Suprapubic skin (tissue), 4 donors: Measurements from ENCODE around the gene ULBP2. TPM values are rescaled to one million over a fixed set of nuclear protein-coding genes. Genes with fewer than 3 reads are reported as not detected.

ENCODE experiments used
- DNase-seq, 2 donors: peaks; one replicate each; pipeline ENCODE4 v3.0.0-alpha.2; 2019; ENCODE audit warnings: low spot score in 2 of 2
- H3K27ac ChIP-seq: fragments of 200-600 bp; sonication (generic); one replicate; pipeline ENCODE4 v1.5.1; 2019
- H3K27me3 ChIP-seq: fragments of 200-600 bp; sonication (generic); one replicate; pipeline ENCODE4 v1.5.1; 2019
- H3K36me3 ChIP-seq: fragments of 200-600 bp; sonication (generic); one replicate; pipeline ENCODE4 v1.5.1; 2019
- H3K4me1 ChIP-seq: fragments of 200-600 bp; sonication (generic); one replicate; pipeline ENCODE4 v1.5.1; 2019
- H3K4me3 ChIP-seq: fragments of 200-600 bp; sonication (generic); one replicate; pipeline ENCODE4 v1.5.1; 2019; ENCODE audit warnings: mild to moderate bottlenecking
- H3K9me3 ChIP-seq: fragments of 200-600 bp; sonication (generic); one replicate; pipeline ENCODE4 v1.5.1; 2019
- CTCF ChIP-seq, 2 donors: fragments of 200-600 bp in 1 of 2; fragments of 450-650 bp in 1 of 2; sonication (generic) in 1 of 2; IDR thresholded peaks; one replicate each; pipeline ENCODE4 v1.5.1; 2016 to 2019; ENCODE audit warnings: antibody characterized with exemption in 2 of 2, mild to moderate bottlenecking in 1 of 2, moderate library complexity in 1 of 2
- EP300 ChIP-seq: sonication (generic); formaldehyde crosslinking; IDR thresholded peaks from one replicate; pipeline ENCODE4 v1.6.1; 2017; ENCODE audit warnings: antibody characterized with exemption
- POLR2A ChIP-seq, 2 donors: fragments of 450-650 bp; IDR thresholded peaks; one replicate each; pipeline ENCODE4 v1.6.1; 2017; ENCODE audit warnings: antibody characterized with exemption in 2 of 2, mild to moderate bottlenecking in 2 of 2, moderate library complexity in 2 of 2
- POLR2AphosphoS5 ChIP-seq, 3 donors: sonication (generic); formaldehyde crosslinking; IDR thresholded peaks; one replicate each; pipeline ENCODE4 v1.6.1; 2017; ENCODE audit warnings: antibody characterized with exemption in 3 of 3
- WGBS: methylation state at CpG from one replicate; pipeline ENCODE4 v1.1.5; 2018; 5-methylcytosine and 5-hydroxymethylcytosine counted together
- total RNA-seq, 4 donors: library from RNA; depleted of rRNA; stranded (reverse); fragments of >200 nt; gene quantifications; one replicate each; pipeline ENCODE4 v1.1.0, GENCODE V29; 2016

ULBP2 gene
- total RNA-seq, 4 donors from 2014 or later, result 0.76 to 0.95 TPM; not detected in 2

GRCh38 chr6:149931501-149931900, 10.3 kb upstream of the ULBP2 start:
- peak in 1 of 2 donors; percentile 52 for DNase-seq
- TF ChIP-seq CTCF (IDR thresholded peaks at IDR 0.05) (no peak), POLR2AphosphoS5 (IDR thresholded peaks at IDR 0.05) (no peak), POLR2A (IDR thresholded peaks at IDR 0.05) (no peak), EP300 (no peak)
- Histone ChIP-seq H3K27ac (no peak overlapping the region), H3K4me1 (peaks cover 1% of the 10 kb centered on the region), H3K9me3 (no peaks in the 10 kb centered on the region), H3K4me3 (no peak overlapping the region), H3K36me3 (no peaks in the 10 kb centered on the region), H3K27me3 (peaks cover 81% of the 10 kb centered on the region)
- WGBS, result 80% methylated on average over 6 of the region's 6 CpGs

DNA sequence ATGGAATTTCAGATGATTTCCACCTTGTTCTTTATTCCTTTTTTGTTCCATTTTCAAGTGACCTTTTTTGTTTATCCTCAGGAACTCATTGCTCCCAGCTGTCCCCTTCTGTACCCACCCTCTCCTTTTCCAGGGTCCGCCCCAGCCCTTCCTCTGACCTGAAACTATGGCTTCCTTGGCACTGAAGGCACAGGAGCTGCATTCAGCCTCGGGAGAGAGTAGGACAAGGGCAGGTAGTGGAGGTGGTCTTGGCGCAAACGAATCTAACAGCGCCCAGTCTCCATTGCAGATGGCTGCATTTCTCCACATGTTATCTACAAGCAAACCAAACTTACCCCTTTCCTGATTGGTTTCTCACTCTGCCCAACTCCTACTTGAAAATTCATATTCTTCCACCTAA, 8.8 kb upstream of the ULBP2 start:
- TF ChIP-seq POLR2A (IDR thresholded peaks at IDR 0.05) (no peak), POLR2AphosphoS5 (IDR thresholded peaks at IDR 0.05) (no peak)
- peak in 1 of 2 donors; percentile 59 for DNase-seq
- WGBS, result 64% methylated on average over 5 of the region's 5 CpGs

GRCh38 chr6:149933461-149933860, 8.4 kb upstream of the ULBP2 start:
- WGBS, result 45% methylated on average over 3 of the region's 3 CpGs
- Histone ChIP-seq H3K36me3 (no peaks in the 10 kb centered on the region), H3K27ac (no peak overlapping the region), H3K4me1 (peaks cover 5% of the 10 kb centered on the region), H3K4me3 (no peak overlapping the region), H3K9me3 (no peaks in the 10 kb centered on the region), H3K27me3 (peaks cover 97% of the 10 kb centered on the region)
- TF ChIP-seq POLR2AphosphoS5 (IDR thresholded peaks at IDR 0.05), result no peak
- TF ChIP-seq POLR2A (IDR thresholded peaks at IDR 0.05), result no peak
- TF ChIP-seq CTCF (IDR thresholded peaks at IDR 0.05), result no peak
- no peak for TF ChIP-seq EP300
- DNase-seq, result peak in 1 of 2 donors; percentile 43

More for the DNA sequence above, 8.8 kb upstream of the ULBP2 start:
- no peaks in the 10 kb centered on the region for H3K36me3 ChIP-seq
- H3K27ac ChIP-seq, result no peak overlapping the region
- peaks cover 93% of the 10 kb centered on the region for H3K27me3 ChIP-seq
- peaks cover under 1% of the 10 kb centered on the region for H3K4me1 ChIP-seq
- no peak overlapping the region for H3K4me3 ChIP-seq
- H3K9me3 ChIP-seq, result no peaks in the 10 kb centered on the region

GRCh38 chr6:149934249-149935156, 7.3 kb upstream of the ULBP2 start:
- DNase-seq, result peak in 1 of 2 donors; percentile 83
- Histone ChIP-seq H3K27me3 (peaks cover 97% of the 10 kb centered on the region), H3K4me3 (no peak overlapping the region), H3K36me3 (no peaks in the 10 kb centered on the region), H3K9me3 (no peaks in the 10 kb centered on the region), H3K27ac (no peak overlapping the region), H3K4me1 (peaks cover 13% of the 10 kb centered on the region)
- TF ChIP-seq EP300 (no peak), POLR2A (IDR thresholded peaks at IDR 0.05) (no peak), POLR2AphosphoS5 (IDR thresholded peaks at IDR 0.05) (no peak), CTCF (IDR thresholded peaks at IDR 0.05) (peak; percentile 75 to 91)
- WGBS, result 39% methylated on average over 11 of the region's 11 CpGs

GRCh38 chr6:149935246-149935645, 6.6 kb upstream of the ULBP2 start:
- H3K9me3 ChIP-seq, result no peaks in the 10 kb centered on the region
- H3K4me3 ChIP-seq, result no peak overlapping the region
- H3K4me1 ChIP-seq, result peaks cover 13% of the 10 kb centered on the region
- H3K36me3 ChIP-seq, result no peaks in the 10 kb centered on the region
- TF ChIP-seq POLR2AphosphoS5 (IDR thresholded peaks at IDR 0.05) (no peak), POLR2A (IDR thresholded peaks at IDR 0.05) (no peak), CTCF (IDR thresholded peaks at IDR 0.05) (no peak), EP300 (no peak)
- WGBS, result 60% methylated on average over 4 of the region's 4 CpGs
- H3K27me3 ChIP-seq, result peaks cover 97% of the 10 kb centered on the region
- H3K27ac ChIP-seq, result no peak overlapping the region
- DNase-seq, result no peak
